ENCODE data around the gene SMOC1.

- no peak for TF ChIP-seq CTCF (IDR thresholded peaks at IDR 0.05)
- no peak for TF ChIP-seq POLR2A (IDR thresholded peaks at IDR 0.05)
Observed at GRCh38 chr14:69845050-69845581, 34.1 kb upstream of the SMOC1 start.
